OCI-LY1 (cell line): ENCODE results near the gene RALGPS1.

Source experiments
- H2AFZ ChIP-seq: fragments of 200-600 bp; sonication (generic), shearing (Covaris generic); 2 replicates; pipeline ENCODE4 v1.6.0; 2014; ENCODE audit warnings: antibody characterized with exemption, mild to moderate bottlenecking, low read length
- H3F3A ChIP-seq: fragments of 200-600 bp; sonication (generic), shearing (Covaris generic); 2 replicates; pipeline ENCODE4 v1.6.0; 2014; ENCODE audit warnings: mild to moderate bottlenecking, antibody characterized with exemption, low read length, moderate library complexity; ENCODE audit not compliant: insufficient read depth
- H3K27ac ChIP-seq: fragments of 200-600 bp; sonication (generic); 2 replicates; pipeline ENCODE4 v1.5.1; 2014; ENCODE audit warnings: low read length, mixed run types, mild to moderate bottlenecking, low read depth; ENCODE audit not compliant: poor library complexity, severe bottlenecking
- H3K27me3 ChIP-seq: fragments of 200-600 bp; sonication (generic); 2 replicates; pipeline ENCODE4 v1.6.0; 2014; ENCODE audit warnings: antibody characterized with exemption, mild to moderate bottlenecking, low read length, moderate library complexity; ENCODE audit not compliant: insufficient read depth
- H3K36me3 ChIP-seq: fragments of 200-600 bp; sonication (generic); 2 replicates; pipeline ENCODE4 v1.6.1; 2014; ENCODE audit warnings: mild to moderate bottlenecking, antibody characterized with exemption, low read length, moderate library complexity, mixed read lengths; ENCODE audit not compliant: insufficient read depth
- H3K4me1 ChIP-seq: fragments of 200-600 bp; sonication (generic); 2 replicates; pipeline ENCODE4 v1.5.1; 2014; ENCODE audit warnings: mild to moderate bottlenecking, low read length, moderate library complexity; ENCODE audit not compliant: insufficient read depth, severe bottlenecking
- H3K4me2 ChIP-seq: fragments of 200-600 bp; sonication (generic), shearing (Covaris generic); 2 replicates; pipeline ENCODE4 v1.6.1; 2014; ENCODE audit warnings: low read length
- H3K4me3 ChIP-seq: fragments of 200-600 bp; sonication (generic); 2 replicates; pipeline ENCODE4 v1.5.1; 2014; ENCODE audit warnings: low read length, low read depth, mild to moderate bottlenecking, mixed read lengths; ENCODE audit not compliant: poor library complexity, severe bottlenecking
- H3K79me2 ChIP-seq: fragments of 200-600 bp; shearing (Covaris generic); 2 replicates; pipeline ENCODE4 v1.6.1; 2016; ENCODE audit warnings: mixed run types, low read length, mixed read lengths; ENCODE audit not compliant: insufficient read depth
- H3K9ac ChIP-seq: fragments of 200-600 bp; sonication (generic), shearing (Covaris generic); 2 replicates; pipeline ENCODE4 v1.6.1; 2014; ENCODE audit warnings: mild to moderate bottlenecking, low read length, mixed read lengths
- H3K9me2 ChIP-seq: fragments of 200-600 bp; sonication (generic), shearing (Covaris generic); 2 replicates; pipeline ENCODE4 v1.6.1; 2014; ENCODE audit warnings: low read depth, mild to moderate bottlenecking, low read length, mixed read lengths
- H3K9me3 ChIP-seq: fragments of 200-600 bp; shearing (Covaris generic); 2 replicates; pipeline ENCODE4 v1.6.1; 2014; ENCODE audit warnings: low read length, mixed read lengths
- H4K20me1 ChIP-seq: fragments of 200-600 bp; sonication (generic), shearing (Covaris generic); 2 replicates; pipeline ENCODE4 v1.6.0; 2016; ENCODE audit warnings: mild to moderate bottlenecking, low read length; ENCODE audit not compliant: insufficient read depth
- EZH2 ChIP-seq: fragments of 200-600 bp; sonication (generic), shearing (Covaris generic); IDR thresholded peaks from 2 replicates; pipeline ENCODE4 v1.8.0; 2017; ENCODE audit warnings: borderline replicate concordance, mixed run types, mild to moderate bottlenecking, antibody characterized with exemption, low read length, moderate library complexity, mixed read lengths
- TF ChIP-seq, protein P1 (sequence below): fragments of 200-600 bp; sonication (generic), shearing (Covaris generic); IDR thresholded peaks from 2 replicates; pipeline ENCODE4 v1.5.1; 2017; ENCODE audit warnings: mild to moderate bottlenecking, antibody characterized with exemption, low read length, moderate library complexity, mixed read lengths

Gene RALGPS1

DNA sequence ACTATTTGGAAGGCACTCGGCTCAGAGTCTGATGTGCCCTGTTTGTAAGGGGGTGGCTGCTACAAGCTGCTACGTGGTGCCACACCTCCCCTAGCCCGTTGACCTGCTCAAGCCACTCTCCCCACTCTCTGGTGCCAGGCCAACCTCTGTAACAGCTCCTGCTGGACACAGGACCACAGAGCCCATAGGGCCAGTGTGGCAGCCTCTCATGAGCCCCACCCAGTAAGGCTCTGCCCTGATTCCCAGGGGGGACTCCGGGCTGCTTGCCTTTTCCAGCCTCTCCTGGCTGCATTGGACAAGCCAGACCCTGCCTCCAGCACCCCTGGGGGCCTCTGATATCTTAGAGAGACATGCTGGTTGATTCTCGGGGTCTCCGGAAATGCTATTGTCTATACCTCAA, 261.2 kb downstream of the RALGPS1 start:
- H2AFZ ChIP-seq, result no peak overlapping the region
- H3K79me2 ChIP-seq, result no peaks in the 10 kb centered on the region
- H4K20me1 ChIP-seq, result no peaks in the 10 kb centered on the region
- H3K36me3 ChIP-seq, result no peaks in the 10 kb centered on the region
- H3K4me3 ChIP-seq, result no peak overlapping the region
- no peaks in the 10 kb centered on the region for H3K9me3 ChIP-seq
- H3K27me3 ChIP-seq, result no peaks in the 10 kb centered on the region
- no peak overlapping the region for H3K4me2 ChIP-seq
- H3K4me1 ChIP-seq, result peaks cover under 1% of the 10 kb centered on the region
- TF ChIP-seq, protein P1, sequence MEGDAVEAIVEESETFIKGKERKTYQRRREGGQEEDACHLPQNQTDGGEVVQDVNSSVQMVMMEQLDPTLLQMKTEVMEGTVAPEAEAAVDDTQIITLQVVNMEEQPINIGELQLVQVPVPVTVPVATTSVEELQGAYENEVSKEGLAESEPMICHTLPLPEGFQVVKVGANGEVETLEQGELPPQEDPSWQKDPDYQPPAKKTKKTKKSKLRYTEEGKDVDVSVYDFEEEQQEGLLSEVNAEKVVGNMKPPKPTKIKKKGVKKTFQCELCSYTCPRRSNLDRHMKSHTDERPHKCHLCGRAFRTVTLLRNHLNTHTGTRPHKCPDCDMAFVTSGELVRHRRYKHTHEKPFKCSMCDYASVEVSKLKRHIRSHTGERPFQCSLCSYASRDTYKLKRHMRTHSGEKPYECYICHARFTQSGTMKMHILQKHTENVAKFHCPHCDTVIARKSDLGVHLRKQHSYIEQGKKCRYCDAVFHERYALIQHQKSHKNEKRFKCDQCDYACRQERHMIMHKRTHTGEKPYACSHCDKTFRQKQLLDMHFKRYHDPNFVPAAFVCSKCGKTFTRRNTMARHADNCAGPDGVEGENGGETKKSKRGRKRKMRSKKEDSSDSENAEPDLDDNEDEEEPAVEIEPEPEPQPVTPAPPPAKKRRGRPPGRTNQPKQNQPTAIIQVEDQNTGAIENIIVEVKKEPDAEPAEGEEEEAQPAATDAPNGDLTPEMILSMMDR, result no peak
- TF ChIP-seq EZH2, result no peak
- H3K9me2 ChIP-seq, result no peaks in the 10 kb centered on the region
- no peak overlapping the region for H3K27ac ChIP-seq
- no peaks in the 10 kb centered on the region for H3F3A ChIP-seq
- H3K9ac ChIP-seq, result no peak overlapping the region

DNA sequence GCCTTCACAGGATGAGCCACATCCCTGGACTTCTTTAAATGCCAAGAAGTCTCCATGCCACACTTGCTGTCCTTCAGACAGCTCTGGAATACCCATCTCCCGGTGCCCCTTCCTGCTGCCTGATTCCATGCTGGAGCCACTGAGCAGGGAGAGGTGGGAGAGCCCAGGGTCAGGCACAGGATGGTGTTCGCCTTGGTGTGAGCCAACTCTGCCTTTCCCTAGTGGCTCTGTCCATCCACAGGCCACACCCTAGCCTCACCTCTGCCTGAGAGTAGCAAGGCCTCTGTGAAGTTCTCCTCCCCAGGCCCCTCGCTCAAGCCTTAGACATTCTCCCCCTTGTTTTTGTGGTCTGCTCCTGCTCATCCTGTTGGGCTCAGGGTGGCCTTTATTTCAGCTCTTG, 262.0 kb downstream of the RALGPS1 start:
- Histone ChIP-seq H3K79me2 (no peaks in the 10 kb centered on the region), H3K9me2 (no peaks in the 10 kb centered on the region), H2AFZ (no peak overlapping the region), H3K4me3 (no peak overlapping the region), H3K9me3 (no peaks in the 10 kb centered on the region), H4K20me1 (no peaks in the 10 kb centered on the region), H3K27ac (no peak overlapping the region), H3K36me3 (no peaks in the 10 kb centered on the region), H3K27me3 (no peaks in the 10 kb centered on the region), H3F3A (no peaks in the 10 kb centered on the region), H3K4me2 (no peak overlapping the region), H3K9ac (no peak overlapping the region), H3K4me1 (no peaks in the 10 kb centered on the region)
- TF ChIP-seq, protein P1, result no peak
- no peak for TF ChIP-seq EZH2

- H3K79me2 ChIP-seq, result no peaks in the 10 kb centered on the region
- H3K27ac ChIP-seq, result no peak overlapping the region
- no peaks in the 10 kb centered on the region for H4K20me1 ChIP-seq
- H3K9ac ChIP-seq, result no peak overlapping the region
- no peak overlapping the region for H2AFZ ChIP-seq
- H3K4me1 ChIP-seq, result no peaks in the 10 kb centered on the region
- no peaks in the 10 kb centered on the region for H3K27me3 ChIP-seq
- no peaks in the 10 kb centered on the region for H3F3A ChIP-seq
- no peaks in the 10 kb centered on the region for H3K9me2 ChIP-seq
- H3K4me3 ChIP-seq, result no peak overlapping the region
- TF ChIP-seq, protein P1, result no peak
- no peak for TF ChIP-seq EZH2
- no peak overlapping the region for H3K4me2 ChIP-seq
- H3K36me3 ChIP-seq, result no peaks in the 10 kb centered on the region
- H3K9me3 ChIP-seq, result no peaks in the 10 kb centered on the region
Measured at GRCh38 chr9:127177231-127177630, 262.6 kb downstream of the RALGPS1 start.
